ENCODE results near the gene NMRK1. TPM values are rescaled to one million over a fixed set of nuclear protein-coding genes. Genes with fewer than 3 reads are reported as not detected.

Gene NMRK1
- total RNA-seq, 1 experiment from 2014 or later: 24.6 TPM

DNA sequence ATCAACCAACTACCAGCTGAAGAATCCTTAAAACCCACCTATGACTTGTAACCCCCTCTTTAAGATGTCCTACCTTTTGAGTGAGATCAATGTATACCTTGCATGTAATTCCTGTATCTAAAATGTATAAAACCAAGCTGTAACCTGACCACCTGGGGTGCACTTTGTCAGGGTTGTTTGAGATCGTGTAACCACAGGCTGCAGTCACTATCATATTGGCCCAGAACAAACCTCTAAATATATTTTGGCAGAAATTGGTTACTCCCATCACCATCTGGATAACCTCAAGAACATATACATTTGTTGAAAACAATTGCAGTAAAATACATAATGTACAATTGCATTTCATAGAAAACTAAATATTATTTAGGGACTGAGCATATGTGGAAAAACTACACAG is 68.3 kb downstream of the NMRK1 start:
- Mint-ChIP-seq H3K9me3 (ENCODE audit: unreplicated experiment) (no peaks in the 10 kb centered on the region), H3K36me3 (ENCODE audit: insufficient read depth, unreplicated experiment) (peaks cover 16% of the 10 kb centered on the region), H3K4me1 (ENCODE audit: insufficient read depth, unreplicated experiment) (peaks cover 13% of the 10 kb centered on the region), H3K27ac (ENCODE audit: low read depth, unreplicated experiment) (no peak overlapping the region), H3K27me3 (ENCODE audit: insufficient read depth, unreplicated experiment) (no peaks in the 10 kb centered on the region), H3K4me3 (ENCODE audit: unreplicated experiment) (no peak overlapping the region)
- ChIA-PET CTCF (interaction anchor here (1.0 to 1.7 kb wide), 3 partner anchors 9 to 246 kb away, joined by 3 to 6 read pairs (median 3); partner anchors contain the start of gene CARNMT1), POLR2A (interaction anchor here (1.4 kb wide), 1 partner anchor 68 kb away, joined by 5 read pairs; no protein-coding TSS in a partner anchor)
- TF ChIP-seq, protein P1, sequence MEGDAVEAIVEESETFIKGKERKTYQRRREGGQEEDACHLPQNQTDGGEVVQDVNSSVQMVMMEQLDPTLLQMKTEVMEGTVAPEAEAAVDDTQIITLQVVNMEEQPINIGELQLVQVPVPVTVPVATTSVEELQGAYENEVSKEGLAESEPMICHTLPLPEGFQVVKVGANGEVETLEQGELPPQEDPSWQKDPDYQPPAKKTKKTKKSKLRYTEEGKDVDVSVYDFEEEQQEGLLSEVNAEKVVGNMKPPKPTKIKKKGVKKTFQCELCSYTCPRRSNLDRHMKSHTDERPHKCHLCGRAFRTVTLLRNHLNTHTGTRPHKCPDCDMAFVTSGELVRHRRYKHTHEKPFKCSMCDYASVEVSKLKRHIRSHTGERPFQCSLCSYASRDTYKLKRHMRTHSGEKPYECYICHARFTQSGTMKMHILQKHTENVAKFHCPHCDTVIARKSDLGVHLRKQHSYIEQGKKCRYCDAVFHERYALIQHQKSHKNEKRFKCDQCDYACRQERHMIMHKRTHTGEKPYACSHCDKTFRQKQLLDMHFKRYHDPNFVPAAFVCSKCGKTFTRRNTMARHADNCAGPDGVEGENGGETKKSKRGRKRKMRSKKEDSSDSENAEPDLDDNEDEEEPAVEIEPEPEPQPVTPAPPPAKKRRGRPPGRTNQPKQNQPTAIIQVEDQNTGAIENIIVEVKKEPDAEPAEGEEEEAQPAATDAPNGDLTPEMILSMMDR (IDR thresholded peaks at IDR 0.05; ENCODE audit: unreplicated experiment): no peak
- BruUV-seq (replicated peaks): no TSS peak
- DNase-seq (ENCODE audit: unreplicated experiment): no peak
- intact Hi-C loops (cut with micrococcal nuclease): no loop called here

DNA sequence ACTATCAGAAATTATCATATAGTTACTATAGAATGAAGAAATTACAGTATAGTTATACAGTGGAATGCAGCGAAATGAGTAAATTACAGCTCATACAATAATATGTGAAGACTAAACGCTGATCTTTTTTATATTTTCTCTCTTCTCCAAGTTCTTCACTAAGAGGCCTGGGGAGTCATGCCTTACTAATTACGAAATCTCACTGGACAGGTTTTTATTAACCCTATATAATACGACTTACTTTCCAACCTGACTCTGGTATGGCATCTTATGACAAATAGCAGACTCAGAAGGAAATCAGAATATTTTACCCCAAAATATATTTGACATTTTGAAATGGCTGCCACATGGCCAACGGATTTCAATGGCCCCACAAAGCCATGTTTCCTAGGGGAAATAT is 68.9 kb downstream of the NMRK1 start:
- TF ChIP-seq, protein P1 (IDR thresholded peaks at IDR 0.05; ENCODE audit: unreplicated experiment): no peak
- no peak for DNase-seq (ENCODE audit: unreplicated experiment)
- peaks cover 12% of the 10 kb centered on the region for H3K4me1 Mint-ChIP-seq (ENCODE audit: insufficient read depth, unreplicated experiment)
- no peaks in the 10 kb centered on the region for H3K27me3 Mint-ChIP-seq (ENCODE audit: insufficient read depth, unreplicated experiment)
- BruUV-seq (replicated peaks): no TSS peak
- no peak overlapping the region for H3K4me3 Mint-ChIP-seq (ENCODE audit: unreplicated experiment)
- CTCF ChIA-PET: interaction anchor here (1.5 to 1.7 kb wide), 2 partner anchors 9 to 14 kb away, joined by 3 to 6 read pairs; partner anchors contain the start of gene CARNMT1
- H3K9me3 Mint-ChIP-seq (ENCODE audit: unreplicated experiment): no peaks in the 10 kb centered on the region
- POLR2A ChIA-PET: no interaction called here
- no peak overlapping the region for H3K27ac Mint-ChIP-seq (ENCODE audit: low read depth, unreplicated experiment)
- intact Hi-C loops (cut with micrococcal nuclease): no loop called here
- H3K36me3 Mint-ChIP-seq (ENCODE audit: insufficient read depth, unreplicated experiment): peaks cover 15% of the 10 kb centered on the region

DNA sequence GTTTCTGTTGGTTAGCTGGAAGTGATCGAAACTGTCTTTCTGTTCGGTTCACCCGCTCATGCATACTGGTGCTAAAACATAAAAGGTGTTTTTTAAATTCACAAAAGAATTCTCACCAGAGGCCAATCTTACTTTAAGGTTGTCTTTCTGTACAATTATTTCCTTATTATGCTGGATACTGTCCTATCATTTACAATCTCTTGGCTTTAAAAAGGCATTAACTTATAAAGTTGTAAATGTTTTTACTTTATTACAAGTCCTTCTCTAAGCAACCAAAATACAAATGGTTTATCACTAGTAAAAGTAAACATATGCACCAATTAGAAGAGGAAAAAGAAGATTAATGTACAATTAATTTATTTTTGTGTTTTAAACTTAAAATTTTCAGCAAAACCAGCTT is 70.6 kb downstream of the NMRK1 start:
- Mint-ChIP-seq H3K4me3 (ENCODE audit: unreplicated experiment) (no peak overlapping the region), H3K27ac (ENCODE audit: low read depth, unreplicated experiment) (peak overlapping the region; percentile 10), H3K36me3 (ENCODE audit: insufficient read depth, unreplicated experiment) (peaks cover 18% of the 10 kb centered on the region), H3K4me1 (ENCODE audit: insufficient read depth, unreplicated experiment) (peaks cover 7% of the 10 kb centered on the region), H3K27me3 (ENCODE audit: insufficient read depth, unreplicated experiment) (no peaks in the 10 kb centered on the region), H3K9me3 (ENCODE audit: unreplicated experiment) (no peaks in the 10 kb centered on the region)
- CTCF ChIA-PET: interaction anchor here (0.6 to 3.8 kb wide), 3 partner anchors 9 to 1284 kb away, joined by 5 to 11 read pairs (median 6); no protein-coding TSS in a partner anchor
- POLR2A ChIA-PET: interaction anchor here (0.6 to 1.6 kb wide), 3 partner anchors 9 to 70 kb away, joined by 4 to 12 read pairs (median 5); partner anchors contain the start of genes CARNMT1 and NMRK1
- TF ChIP-seq, protein P1 (IDR thresholded peaks at IDR 0.05; ENCODE audit: unreplicated experiment): no peak
- DNase-seq (ENCODE audit: unreplicated experiment): no peak
- intact Hi-C loops (cut with micrococcal nuclease): no loop called here
- BruUV-seq (replicated peaks): no TSS peak

DNA sequence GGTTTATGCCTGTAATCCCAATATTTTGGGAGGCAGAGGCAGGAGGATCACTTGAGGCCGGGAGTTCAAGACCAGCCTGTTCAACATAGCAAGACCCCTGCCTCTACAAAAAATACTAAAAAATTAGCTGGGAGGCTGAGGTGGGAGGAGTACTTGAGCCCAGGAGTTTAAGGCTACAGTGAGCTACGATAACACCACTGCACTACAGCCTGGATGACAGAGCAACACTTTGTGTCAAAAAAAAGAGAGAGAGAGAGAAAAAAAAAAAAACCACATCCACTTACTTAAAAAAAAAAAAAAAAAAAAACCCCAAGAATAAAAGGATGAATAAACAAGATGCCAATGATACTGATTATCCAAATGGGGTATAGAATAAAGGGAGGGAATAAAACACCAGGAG is 74.2 kb downstream of the NMRK1 start:
- no peak for DNase-seq (ENCODE audit: unreplicated experiment)
- no peaks in the 10 kb centered on the region for H3K27me3 Mint-ChIP-seq (ENCODE audit: insufficient read depth, unreplicated experiment)
- H3K9me3 Mint-ChIP-seq (ENCODE audit: unreplicated experiment): no peaks in the 10 kb centered on the region
- TF ChIP-seq, protein P1 (IDR thresholded peaks at IDR 0.05; ENCODE audit: unreplicated experiment): no peak
- no peak overlapping the region for H3K27ac Mint-ChIP-seq (ENCODE audit: low read depth, unreplicated experiment)
- no peak overlapping the region for H3K4me3 Mint-ChIP-seq (ENCODE audit: unreplicated experiment)
- no TSS peak for BruUV-seq (replicated peaks)
- peaks cover 5% of the 10 kb centered on the region for H3K4me1 Mint-ChIP-seq (ENCODE audit: insufficient read depth, unreplicated experiment)
- ChIA-PET POLR2A (interaction anchor here (2.5 kb wide), 1 partner anchor 12 kb away, joined by 18 read pairs; no protein-coding TSS in a partner anchor), CTCF (interaction anchor here (0.6 to 3.8 kb wide), 5 partner anchors 9 to 240 kb away, joined by 3 to 14 read pairs (median 6); partner anchors contain the start of gene C9orf40)
- intact Hi-C loops (cut with micrococcal nuclease): no loop called here
- peaks cover 33% of the 10 kb centered on the region for H3K36me3 Mint-ChIP-seq (ENCODE audit: insufficient read depth, unreplicated experiment)

Other genes starting within 250 kb of the NMRK1 start
- gene TRPM6, start 200.2 kb downstream of the NMRK1 start, total RNA-seq (2022): 0.22 TPM in 1 of 2 replicates, not detected in the other
- gene C9orf40, start 135.2 kb downstream of the NMRK1 start, total RNA-seq (2022): 5.6 and 5.8 TPM in 2 replicates
- 12.9 and 21.5 TPM in 2 replicates for gene CARNMT1, start 59.9 kb downstream of the NMRK1 start, total RNA-seq (2022)
- gene OSTF1, start 359 bp upstream of the NMRK1 start, total RNA-seq (2022): 18.3 and 21.1 TPM in 2 replicates

All from MCF 10A (cell line).